Neural crest cell (in vitro differentiated cells): ENCODE results near the gene SELP. TPM values are rescaled to one million over a fixed set of nuclear protein-coding genes. Genes with fewer than 3 reads are reported as not detected.

Source experiments
- DNase-seq: peaks from one replicate; pipeline ENCODE4 v3.0.0; 2021; ENCODE audit warnings: low read depth, mixed read lengths, low spot score
- H3K27ac Mint-ChIP-seq: one replicate; pipeline ENCODE4 v1.8.0; 2021; ENCODE audit warnings: mild to moderate bottlenecking, mixed read lengths; ENCODE audit not compliant: unreplicated experiment
- H3K27me3 Mint-ChIP-seq: 2 replicates; pipeline ENCODE4 v1.8.0; 2021; ENCODE audit warnings: low read depth, mild to moderate bottlenecking, mixed read lengths
- H3K36me3 Mint-ChIP-seq: 2 replicates; pipeline ENCODE4 v1.8.0; 2021; ENCODE audit warnings: low read depth, mild to moderate bottlenecking, mixed read lengths
- H3K4me1 Mint-ChIP-seq: 2 replicates; pipeline ENCODE4 v1.8.0; 2021; ENCODE audit warnings: mixed read lengths
- H3K4me3 Mint-ChIP-seq: one replicate; pipeline ENCODE4 v1.8.0; 2021; ENCODE audit warnings: mild to moderate bottlenecking, mixed read lengths
- H3K9me3 Mint-ChIP-seq: 2 replicates; pipeline ENCODE4 v1.8.0; 2021; ENCODE audit warnings: mixed read lengths
- CTCF ChIP-seq: fragments of 200-600 bp; sonication (generic); conservative IDR thresholded peaks from 2 replicates; pipeline ENCODE4 v1.5.0; 2021; ENCODE audit warnings: antibody characterized with exemption, mild to moderate bottlenecking
- total RNA-seq: library from RNA; stranded (reverse); gene quantifications from 2 replicates; pipeline ENCODE4 v1.2.1, GENCODE V29; 2021

Gene SELP
- total RNA-seq, 1 donor from 2014 or later, result not detected

- Mint-ChIP-seq H3K4me3 (no peak overlapping the region), H3K27ac (no peak overlapping the region), H3K36me3 (no peaks in the 10 kb centered on the region), H3K4me1 (no peaks in the 10 kb centered on the region), H3K27me3 (peaks cover 21% of the 10 kb centered on the region), H3K9me3 (peaks cover 4% of the 10 kb centered on the region)
- no peak for DNase-seq
- TF ChIP-seq CTCF, result no peak
Observed at GRCh38 chr1:169576241-169576934, 53.5 kb downstream of the SELP start.

GRCh38 chr1:169574336-169574735, 55.6 kb downstream of the SELP start:
- no peak overlapping the region for H3K27ac Mint-ChIP-seq
- DNase-seq, result no peak
- H3K9me3 Mint-ChIP-seq, result peaks cover 4% of the 10 kb centered on the region
- no peaks in the 10 kb centered on the region for H3K4me1 Mint-ChIP-seq
- no peak for TF ChIP-seq CTCF
- no peak overlapping the region for H3K4me3 Mint-ChIP-seq
- H3K36me3 Mint-ChIP-seq, result no peaks in the 10 kb centered on the region
- H3K27me3 Mint-ChIP-seq, result peaks cover 21% of the 10 kb centered on the region

GRCh38 chr1:169572187-169572586, 57.7 kb downstream of the SELP start:
- Mint-ChIP-seq H3K27ac (no peak overlapping the region), H3K36me3 (no peaks in the 10 kb centered on the region), H3K9me3 (peaks cover 4% of the 10 kb centered on the region), H3K27me3 (peaks cover 21% of the 10 kb centered on the region), H3K4me3 (no peak overlapping the region), H3K4me1 (peaks cover 6% of the 10 kb centered on the region)
- no peak for DNase-seq
- no peak for TF ChIP-seq CTCF

GRCh38 chr1:169571450-169571849, 58.5 kb downstream of the SELP start:
- peaks cover 19% of the 10 kb centered on the region for H3K27me3 Mint-ChIP-seq
- no peak overlapping the region for H3K4me3 Mint-ChIP-seq
- TF ChIP-seq CTCF, result no peak
- DNase-seq, result no peak
- H3K9me3 Mint-ChIP-seq, result peaks cover 4% of the 10 kb centered on the region
- H3K27ac Mint-ChIP-seq, result no peak overlapping the region
- H3K36me3 Mint-ChIP-seq, result no peaks in the 10 kb centered on the region
- peaks cover 7% of the 10 kb centered on the region for H3K4me1 Mint-ChIP-seq

- no peak for TF ChIP-seq CTCF
- Mint-ChIP-seq H3K4me1 (peaks cover 12% of the 10 kb centered on the region), H3K36me3 (no peaks in the 10 kb centered on the region), H3K27me3 (peaks cover 12% of the 10 kb centered on the region), H3K9me3 (peaks cover under 1% of the 10 kb centered on the region), H3K4me3 (no peak overlapping the region), H3K27ac (no peak overlapping the region)
- no peak for DNase-seq
Observed at GRCh38 chr1:169570172-169570574, 59.8 kb downstream of the SELP start.
